GM18519 (cell line): ENCODE measurements around the gene KANK2.

Experiments used
- ATAC-seq: cut with Tn5 transposase; IDR thresholded peaks from one replicate; pipeline ENCODE4 v1.9.1; 2021; ENCODE audit warnings: mild to moderate bottlenecking, moderate library complexity; ENCODE audit not compliant: unreplicated experiment, low FRiP score

Gene KANK2

GRCh38 chr19:11226716-11227166, 29.4 kb upstream of the KANK2 start:
- ATAC-seq = no peak

DNA sequence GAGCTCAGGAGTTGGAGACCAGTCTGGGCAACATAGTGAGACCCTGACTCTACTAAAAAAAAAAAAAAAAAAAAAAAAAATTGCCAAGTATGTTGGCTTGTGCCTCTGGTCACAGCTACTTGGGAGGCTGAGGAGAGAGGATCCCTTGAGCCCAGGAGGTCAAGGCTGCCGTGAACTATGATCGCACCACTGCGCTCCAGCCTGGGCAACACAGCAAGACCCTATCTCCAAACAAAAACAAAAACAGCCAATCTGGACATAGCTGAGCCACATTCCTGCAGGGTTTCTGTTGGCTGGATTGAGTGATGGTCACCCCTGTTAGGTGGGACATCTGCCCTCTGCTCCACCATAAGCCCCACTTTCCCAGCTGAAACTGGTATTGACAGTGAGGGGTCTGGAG, 28.5 kb upstream of the KANK2 start:
- ATAC-seq = no peak

DNA sequence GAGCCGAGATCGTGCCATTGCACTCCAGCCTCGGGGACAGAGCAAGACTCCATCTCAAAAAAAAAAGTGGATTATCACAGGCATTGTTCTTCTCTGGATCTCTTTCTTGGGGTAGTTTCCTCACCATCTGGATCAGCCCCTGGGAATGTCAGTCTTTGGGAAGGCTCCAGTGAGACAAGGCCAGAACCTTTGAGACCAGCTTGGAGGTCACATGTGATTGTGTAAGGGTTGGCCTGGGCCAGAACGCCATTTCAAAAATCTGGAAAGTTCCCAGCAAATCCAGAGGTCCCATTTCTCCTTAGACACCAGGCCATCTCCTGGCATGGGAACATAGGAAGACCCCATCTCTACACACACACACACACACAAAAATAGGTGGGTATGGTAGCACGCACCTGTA, 27.8 kb upstream of the KANK2 start:
- ATAC-seq = no peak

DNA sequence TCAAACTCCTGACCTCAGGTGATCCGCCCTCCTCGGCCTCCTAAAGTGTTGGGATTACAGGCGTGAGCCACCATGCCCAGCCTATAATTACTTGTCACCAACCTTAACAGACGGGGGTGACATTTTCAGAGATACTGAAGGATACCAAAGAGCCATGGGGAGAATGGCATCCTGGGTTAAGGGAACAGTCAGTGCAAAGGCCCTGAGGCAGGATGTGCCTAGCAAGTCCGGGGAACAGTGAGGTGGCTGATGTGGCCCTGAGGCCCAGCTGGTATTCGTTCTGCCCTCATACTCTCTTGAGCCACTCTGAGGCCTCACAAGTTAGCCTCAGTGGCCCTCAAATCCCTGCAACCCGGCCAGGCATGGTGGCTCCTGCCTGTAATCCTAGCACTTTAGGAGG, 27.1 kb upstream of the KANK2 start:
- no peak for ATAC-seq

GRCh38 chr19:11223200-11223599, 25.9 kb upstream of the KANK2 start:
- ATAC-seq = no peak

DNA sequence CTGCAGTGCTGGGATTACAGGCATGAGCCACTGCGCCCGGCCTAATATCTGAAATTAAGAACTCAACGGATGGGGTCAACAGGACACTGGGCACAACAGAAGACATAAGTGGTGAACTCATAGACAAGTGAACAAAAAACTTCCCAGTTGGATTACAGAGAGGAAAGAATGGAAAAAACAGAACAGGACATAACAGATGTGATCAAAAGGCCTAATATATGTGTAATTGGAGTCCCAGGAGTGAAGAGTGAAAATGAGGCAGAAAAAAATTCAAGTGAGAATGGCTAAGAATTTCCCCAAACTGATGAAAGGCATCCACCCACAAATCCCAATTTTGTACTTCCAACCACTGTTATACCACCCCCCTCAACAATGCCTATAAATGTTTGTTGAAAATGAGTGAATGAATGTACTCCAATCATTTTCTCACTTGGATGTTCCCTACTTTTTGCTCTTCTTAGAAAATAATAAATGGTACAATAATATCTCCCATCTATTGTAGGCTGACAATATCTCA, 23.8 kb upstream of the KANK2 start:
- ATAC-seq = no peak

DNA sequence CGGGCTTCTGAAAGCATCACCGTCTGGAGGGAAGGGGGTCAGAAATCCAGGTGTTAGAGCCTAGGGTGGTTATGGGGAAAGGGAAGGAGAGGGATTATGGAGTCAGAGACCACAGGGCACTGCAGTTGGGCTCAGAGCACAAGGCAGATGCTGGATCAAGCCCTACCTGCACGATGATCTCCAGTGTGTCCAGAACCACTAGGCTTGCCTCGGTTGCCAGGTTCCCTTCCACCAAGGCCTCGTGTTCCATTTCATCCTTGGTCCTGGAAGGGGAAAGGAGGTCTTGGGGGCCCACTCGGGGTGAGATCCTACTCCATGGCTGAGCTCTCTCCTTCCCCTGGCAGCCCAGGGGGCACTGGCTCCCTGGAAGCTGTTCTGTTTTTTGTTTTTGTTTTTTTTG, 17.0 kb upstream of the KANK2 start:
- ATAC-seq = no peak

DNA sequence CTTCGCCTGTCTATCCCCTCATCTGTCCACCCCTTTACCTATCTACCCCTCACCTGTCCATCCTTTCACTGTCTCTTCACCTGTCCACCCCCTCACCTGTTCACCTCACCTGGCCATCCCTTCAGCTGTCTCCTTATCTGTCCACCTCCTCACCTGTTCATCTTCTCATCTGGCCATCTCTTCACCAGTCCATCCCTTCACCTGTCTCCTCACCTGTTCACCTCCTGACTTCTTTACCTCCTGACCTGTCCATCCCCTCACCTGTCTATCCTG, 13.2 kb upstream of the KANK2 start:
- ATAC-seq = no peak

DNA sequence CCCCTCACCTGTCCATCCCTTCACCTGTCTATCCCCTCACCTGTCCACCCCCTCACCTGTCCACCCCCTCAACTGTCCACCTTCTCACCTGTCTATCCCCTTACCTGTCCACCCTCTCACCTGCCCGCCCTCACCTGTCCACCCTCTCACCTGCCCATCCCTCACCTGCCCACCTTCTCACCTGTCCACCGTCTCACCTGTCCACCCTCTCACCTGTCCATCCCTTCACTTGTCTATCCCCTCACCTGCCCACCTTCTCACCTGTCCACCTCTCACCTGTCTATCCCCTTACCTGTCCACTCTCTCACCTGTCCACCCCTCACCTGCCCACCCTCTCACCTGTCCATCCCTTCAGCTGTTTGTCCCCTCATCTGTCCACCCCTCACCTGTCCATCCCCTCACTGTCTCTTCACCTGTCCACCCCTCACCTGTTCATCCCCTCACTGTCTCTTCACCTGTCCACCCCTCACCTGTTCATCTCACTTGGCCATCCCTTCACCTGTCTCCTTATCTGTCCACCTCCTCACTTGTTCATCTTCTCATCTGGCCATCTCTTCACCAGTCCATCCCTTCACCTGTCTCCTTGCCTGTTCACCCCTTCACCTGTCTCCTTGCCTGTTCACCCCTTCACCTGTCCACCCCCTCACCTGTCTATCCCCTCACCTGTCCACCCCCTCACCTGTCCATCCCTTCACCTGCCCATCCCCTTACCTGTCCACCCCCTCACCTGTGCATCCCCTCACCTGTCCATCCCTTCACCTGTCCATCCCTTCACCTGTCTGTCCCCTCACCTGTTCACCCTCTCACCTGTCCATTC, 12.7 kb upstream of the KANK2 start:
- no peak for ATAC-seq

DNA sequence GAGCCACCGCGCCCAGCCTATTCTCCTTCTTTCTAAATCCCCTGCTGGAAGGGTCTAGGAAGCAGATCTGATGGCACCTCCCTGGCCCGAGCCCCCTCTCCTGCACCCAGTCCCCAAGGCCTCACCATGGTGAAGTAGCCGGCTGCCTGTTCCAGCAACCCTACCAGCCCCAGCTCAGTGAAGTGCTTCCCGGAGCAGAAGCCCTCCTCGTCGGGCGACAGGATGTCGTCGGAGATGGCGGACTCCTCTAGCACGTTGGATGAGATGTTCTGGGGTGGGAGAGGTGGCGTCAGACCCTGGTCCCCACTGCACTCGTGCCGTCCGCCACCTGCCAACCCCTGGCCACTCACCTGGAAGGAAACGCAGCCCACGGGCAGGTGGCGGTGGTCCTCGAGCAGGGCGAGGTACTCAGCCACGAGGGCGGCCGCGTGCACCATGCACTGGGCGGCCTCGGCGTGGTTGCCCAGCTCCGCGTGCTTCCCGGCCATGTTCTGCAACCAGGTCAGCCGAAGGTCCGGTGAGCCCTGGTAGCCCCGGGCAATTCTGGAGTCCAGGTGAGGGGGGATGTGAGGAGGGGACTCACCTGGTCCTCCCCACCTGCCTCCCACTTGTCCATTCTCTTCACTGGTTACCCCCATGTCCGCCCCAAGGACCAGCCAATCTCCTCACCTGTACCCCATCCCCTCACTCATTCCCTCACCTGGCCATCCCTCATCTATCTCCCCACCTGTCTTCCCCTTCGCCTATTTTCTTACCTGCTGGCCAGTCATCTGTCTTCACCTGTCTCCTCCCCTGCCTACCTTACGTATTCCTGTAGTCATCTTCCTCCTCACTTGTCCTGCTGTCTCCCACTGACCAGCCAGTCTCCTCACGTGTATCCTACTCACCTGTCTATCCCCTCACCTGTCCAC, 11.5 kb upstream of the KANK2 start:
- no peak for ATAC-seq

DNA sequence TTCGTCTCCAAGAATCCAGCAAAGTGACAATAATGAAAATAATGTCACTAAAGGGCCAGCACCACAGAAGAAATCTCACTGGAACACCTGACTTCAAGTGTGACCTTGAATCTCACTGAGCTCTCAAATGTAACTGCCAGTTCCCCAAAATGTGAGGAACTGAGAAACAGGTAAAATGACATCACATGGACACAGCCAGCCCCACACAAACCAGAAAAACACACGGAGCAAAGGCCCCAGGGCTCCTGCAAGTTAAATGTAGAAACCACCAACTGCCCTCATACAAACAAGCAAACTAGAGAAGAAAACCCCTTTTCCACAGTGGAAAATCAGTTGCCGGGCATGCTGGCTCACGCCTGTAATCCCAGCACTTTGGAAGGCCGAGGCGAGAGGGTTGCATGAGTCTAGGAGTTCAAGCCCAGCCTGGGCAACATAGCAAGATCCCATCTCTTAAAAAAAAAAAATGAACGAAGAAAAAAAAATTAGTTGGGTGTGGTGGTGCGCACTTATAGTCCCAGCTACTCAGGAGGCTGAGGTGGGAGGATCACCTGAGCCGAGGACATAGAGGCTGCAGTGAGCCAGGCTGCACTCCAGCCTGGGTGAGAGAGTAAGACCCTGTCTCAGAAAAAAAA, 8.7 kb upstream of the KANK2 start:
- ATAC-seq = no peak

GRCh38 chr19:11204943-11205349, 7.6 kb upstream of the KANK2 start:
- ATAC-seq = no peak

- no peak for ATAC-seq
These were observed 6.8 kb upstream of the KANK2 start for GRCh38 chr19:11204076-11204602.

DNA sequence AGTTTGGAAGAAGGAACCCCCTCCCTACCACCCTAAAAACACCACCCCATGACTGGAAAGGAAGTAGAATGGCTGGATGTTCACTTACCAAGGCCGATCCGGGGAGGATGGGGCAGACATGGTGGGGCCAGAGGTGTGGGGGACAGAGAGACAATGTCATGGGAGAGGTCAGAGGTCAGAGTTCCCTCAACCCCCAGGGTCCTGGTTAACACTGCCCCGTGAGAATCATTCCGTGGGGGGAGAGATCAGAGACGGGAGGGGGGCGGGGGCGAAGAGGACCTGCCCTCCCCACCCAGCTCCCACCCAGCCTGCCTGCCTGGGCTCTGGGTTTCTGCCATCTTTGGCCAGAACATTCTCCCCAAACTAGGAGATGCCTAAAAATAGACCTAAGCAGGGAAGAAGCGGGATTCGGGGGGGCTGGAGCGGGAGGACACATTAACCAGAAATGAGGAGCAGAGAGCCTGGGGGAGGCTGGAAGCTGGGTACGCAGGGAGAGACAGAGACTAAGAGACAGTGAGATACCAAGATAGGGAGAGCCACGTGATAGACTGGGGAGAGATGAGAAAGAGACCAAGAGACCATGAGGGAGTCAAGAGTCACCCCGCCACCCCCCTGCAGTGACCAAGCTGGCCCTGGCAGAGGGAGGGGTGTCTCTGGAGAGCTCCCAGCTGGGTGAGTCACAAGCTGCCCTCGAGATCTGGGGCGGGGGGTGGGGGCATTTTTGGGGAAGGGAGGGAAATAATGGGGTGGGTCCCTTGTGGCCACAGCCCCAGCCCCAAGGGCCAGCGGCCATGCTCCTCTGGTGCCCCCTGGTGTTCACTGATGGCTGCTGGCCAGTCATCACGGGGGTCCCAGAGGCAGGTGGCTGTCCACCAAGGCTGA, 6.1 kb upstream of the KANK2 start:
- no peak for ATAC-seq

- no peak for ATAC-seq
These were observed 5.3 kb upstream of the KANK2 start for GRCh38 chr19:11202488-11203193.

GRCh38 chr19:11201791-11202190, 4.4 kb upstream of the KANK2 start:
- no peak for ATAC-seq

DNA sequence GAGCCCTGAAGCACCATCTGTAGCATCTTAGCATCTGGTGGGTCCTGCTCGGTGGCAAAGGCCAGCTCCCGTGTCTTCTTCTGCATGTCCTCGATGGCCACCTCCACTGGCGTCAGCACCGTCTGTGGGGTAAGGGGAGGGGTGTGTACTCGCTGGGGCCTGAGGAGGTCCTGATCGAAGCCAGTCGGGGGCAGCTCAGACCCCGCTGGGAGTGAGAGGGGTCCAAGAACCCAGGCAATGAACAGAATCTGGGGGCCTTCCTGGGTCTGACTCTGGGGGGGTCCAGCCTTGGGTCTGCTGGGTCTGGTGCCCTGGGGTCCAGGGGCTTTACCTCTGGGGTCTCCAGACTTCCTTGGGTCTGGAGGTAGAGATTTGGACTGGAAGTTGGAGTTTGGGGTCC, 3.6 kb upstream of the KANK2 start:
- ATAC-seq = no peak

DNA sequence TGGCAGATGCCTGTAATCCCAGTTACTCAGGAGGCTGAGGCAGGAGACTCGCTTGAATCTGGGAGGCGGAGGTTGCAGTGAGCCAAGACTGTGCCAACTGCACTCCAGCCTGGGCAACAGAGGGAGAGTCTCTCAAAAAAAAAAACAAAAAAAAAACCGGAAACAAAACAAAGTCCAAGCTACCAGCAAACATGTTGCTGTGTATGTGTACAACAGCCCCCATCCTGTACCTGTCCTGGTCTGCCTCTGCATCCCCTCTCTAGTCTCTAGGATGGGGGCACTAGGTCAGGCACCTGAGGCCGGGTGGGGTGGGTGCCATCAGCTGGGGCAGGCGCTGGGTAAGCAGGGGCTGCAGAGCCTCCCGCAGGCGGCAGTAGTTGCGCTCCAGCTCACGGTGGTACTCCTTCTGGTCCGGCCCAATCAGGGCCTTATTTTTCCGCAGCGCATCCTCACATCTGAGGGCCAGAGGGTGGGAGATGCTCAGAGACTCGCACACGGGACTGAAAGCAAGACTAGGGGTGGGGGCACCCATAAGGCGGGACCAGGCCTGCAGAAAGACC, 2.8 kb upstream of the KANK2 start:
- ATAC-seq = no peak

GRCh38 chr19:11199517-11199916, 2.2 kb upstream of the KANK2 start:
- no peak for ATAC-seq
